ENCODE measurements around the gene PRKG1. TPM values are rescaled to one million over a fixed set of nuclear protein-coding genes. Genes with fewer than 3 reads are reported as not detected.
"Not testable (repeated sequence)": the region's sequence is repeated elsewhere in the genome, so short reads cannot be mapped to it uniquely, and the experiment has no call there.

Gene PRKG1
- polyA plus RNA-seq, 4 donors = 0.45 to 7.4 (median 1.3) TPM

GRCh38 chr10:52030051-52030790 is 955.9 kb downstream of the PRKG1 start:
- no peak for FAIRE-seq
- H3K27ac ChIP-seq (ENCODE audit: low read depth in 1 of 3, low read length in 2 of 3) = no peak overlapping the region
- H3K4me3 ChIP-seq (ENCODE audit: low read depth in 1 of 3, low read length in 3 of 3) = no peak overlapping the region
- no peaks in the 10 kb centered on the region for H3K27me3 ChIP-seq (ENCODE audit: control insufficient read depth in 3 of 3, insufficient read depth in 3 of 3, low read length in 3 of 3)
- no peaks in the 10 kb centered on the region for H3K9me3 ChIP-seq (ENCODE audit: control insufficient read depth in 2 of 2, insufficient read depth in 1 of 2, low read depth in 1 of 2, low read length in 1 of 2)
- H3K36me3 ChIP-seq (ENCODE audit: control insufficient read depth in 3 of 3, insufficient read depth in 2 of 3, low read depth in 1 of 3, low read length in 3 of 3) = no peaks in the 10 kb centered on the region
- no peak for DNase-seq
- H3K4me1 ChIP-seq (ENCODE audit: control insufficient read depth in 3 of 3, insufficient read depth in 2 of 3, low read depth in 1 of 3, low read length in 2 of 3) = no peaks in the 10 kb centered on the region
- whole genome bisulfite sequencing, 3 donors = 58 to 68% (median 65%) methylated on average over 6 of the region's 6 CpGs

GRCh38 chr10:52030975-52031374 is 956.7 kb downstream of the PRKG1 start:
- Histone ChIP-seq H3K4me3 (ENCODE audit: low read depth in 1 of 3, low read length in 3 of 3) (no peak overlapping the region), H3K36me3 (ENCODE audit: control insufficient read depth in 3 of 3, insufficient read depth in 2 of 3, low read depth in 1 of 3, low read length in 3 of 3) (no peaks in the 10 kb centered on the region), H3K4me1 (ENCODE audit: control insufficient read depth in 3 of 3, insufficient read depth in 2 of 3, low read depth in 1 of 3, low read length in 2 of 3) (no peaks in the 10 kb centered on the region), H3K9me3 (ENCODE audit: control insufficient read depth in 2 of 2, insufficient read depth in 1 of 2, low read depth in 1 of 2, low read length in 1 of 2) (no peaks in the 10 kb centered on the region), H3K27me3 (ENCODE audit: control insufficient read depth in 3 of 3, insufficient read depth in 3 of 3, low read length in 3 of 3) (no peaks in the 10 kb centered on the region), H3K27ac (ENCODE audit: low read depth in 1 of 3, low read length in 2 of 3) (no peak overlapping the region)
- FAIRE-seq (no peak), DNase-seq (no peak)
- 80 to 92% (median 89%) methylated on average over 1 of the region's 1 CpG for WGBS, 3 donors

- no peak overlapping the region for H3K27ac ChIP-seq (ENCODE audit: low read depth in 1 of 3, low read length in 2 of 3)
- no peaks in the 10 kb centered on the region for H3K27me3 ChIP-seq (ENCODE audit: control insufficient read depth in 3 of 3, insufficient read depth in 3 of 3, low read length in 3 of 3)
- no peak for DNase-seq
- H3K4me3 ChIP-seq (ENCODE audit: low read depth in 1 of 3, low read length in 3 of 3) = no peak overlapping the region
- no peaks in the 10 kb centered on the region for H3K36me3 ChIP-seq (ENCODE audit: control insufficient read depth in 3 of 3, insufficient read depth in 2 of 3, low read depth in 1 of 3, low read length in 3 of 3)
- no peaks in the 10 kb centered on the region for H3K9me3 ChIP-seq (ENCODE audit: control insufficient read depth in 2 of 2, insufficient read depth in 1 of 2, low read depth in 1 of 2, low read length in 1 of 2)
- no peaks in the 10 kb centered on the region for H3K4me1 ChIP-seq (ENCODE audit: control insufficient read depth in 3 of 3, insufficient read depth in 2 of 3, low read depth in 1 of 3, low read length in 2 of 3)
- no peak for FAIRE-seq
Observed at GRCh38 chr10:52031771-52032170, 957.5 kb downstream of the PRKG1 start.

- Histone ChIP-seq H3K4me1 (ENCODE audit: control insufficient read depth in 3 of 3, insufficient read depth in 2 of 3, low read depth in 1 of 3, low read length in 2 of 3) (no peaks in the 10 kb centered on the region), H3K4me3 (ENCODE audit: low read depth in 1 of 3, low read length in 3 of 3) (no peak overlapping the region), H3K9me3 (ENCODE audit: control insufficient read depth in 2 of 2, insufficient read depth in 1 of 2, low read depth in 1 of 2, low read length in 1 of 2) (no peaks in the 10 kb centered on the region), H3K27ac (ENCODE audit: low read depth in 1 of 3, low read length in 2 of 3) (no peak overlapping the region), H3K27me3 (ENCODE audit: control insufficient read depth in 3 of 3, insufficient read depth in 3 of 3, low read length in 3 of 3) (no peaks in the 10 kb centered on the region), H3K36me3 (ENCODE audit: control insufficient read depth in 3 of 3, insufficient read depth in 2 of 3, low read depth in 1 of 3, low read length in 3 of 3) (no peaks in the 10 kb centered on the region)
- FAIRE-seq = no peak
- 70 to 77% (median 72%) methylated on average over 6 of the region's 6 CpGs for WGBS, 3 donors
- no peak for DNase-seq
Observed at GRCh38 chr10:52032681-52033629, 958.7 kb downstream of the PRKG1 start.

GRCh38 chr10:52039002-52039793 is 964.9 kb downstream of the PRKG1 start:
- not testable (repeated sequence) for H3K27ac ChIP-seq (ENCODE audit: low read depth in 1 of 3, low read length in 2 of 3); DNase-seq; H3K9me3 ChIP-seq (ENCODE audit: control insufficient read depth in 2 of 2, insufficient read depth in 1 of 2, low read depth in 1 of 2, low read length in 1 of 2); FAIRE-seq; H3K36me3 ChIP-seq (ENCODE audit: control insufficient read depth in 3 of 3, insufficient read depth in 2 of 3, low read depth in 1 of 3, low read length in 3 of 3); H3K4me3 ChIP-seq (ENCODE audit: low read depth in 1 of 3, low read length in 3 of 3); H3K27me3 ChIP-seq (ENCODE audit: control insufficient read depth in 3 of 3, insufficient read depth in 3 of 3, low read length in 3 of 3); H3K4me1 ChIP-seq (ENCODE audit: control insufficient read depth in 3 of 3, insufficient read depth in 2 of 3, low read depth in 1 of 3, low read length in 2 of 3)
- whole genome bisulfite sequencing, 3 donors = 83 to 90% (median 87%) methylated on average over 12 to 15 of the region's 15 CpGs

GRCh38 chr10:52040486-52040885 is 966.2 kb downstream of the PRKG1 start:
- H3K27ac ChIP-seq (ENCODE audit: low read depth in 1 of 3, low read length in 2 of 3) = no peak overlapping the region
- WGBS, 3 donors = 39 to 79% (median 62%) methylated on average over 2 of the region's 2 CpGs
- DNase-seq (no peak), FAIRE-seq (no peak)
- H3K36me3 ChIP-seq (ENCODE audit: control insufficient read depth in 3 of 3, insufficient read depth in 2 of 3, low read depth in 1 of 3, low read length in 3 of 3) = no peaks in the 10 kb centered on the region
- no peaks in the 10 kb centered on the region for H3K27me3 ChIP-seq (ENCODE audit: control insufficient read depth in 3 of 3, insufficient read depth in 3 of 3, low read length in 3 of 3)
- H3K4me3 ChIP-seq (ENCODE audit: low read depth in 1 of 3, low read length in 3 of 3) = no peak overlapping the region
- no peaks in the 10 kb centered on the region for H3K9me3 ChIP-seq (ENCODE audit: control insufficient read depth in 2 of 2, insufficient read depth in 1 of 2, low read depth in 1 of 2, low read length in 1 of 2)
- no peaks in the 10 kb centered on the region for H3K4me1 ChIP-seq (ENCODE audit: control insufficient read depth in 3 of 3, insufficient read depth in 2 of 3, low read depth in 1 of 3, low read length in 2 of 3)

GRCh38 chr10:52043811-52044210 is 969.5 kb downstream of the PRKG1 start:
- H3K36me3 ChIP-seq (ENCODE audit: control insufficient read depth in 3 of 3, insufficient read depth in 2 of 3, low read depth in 1 of 3, low read length in 3 of 3) = no peaks in the 10 kb centered on the region
- H3K4me3 ChIP-seq (ENCODE audit: low read depth in 1 of 3, low read length in 3 of 3) = no peak overlapping the region
- H3K4me1 ChIP-seq (ENCODE audit: control insufficient read depth in 3 of 3, insufficient read depth in 2 of 3, low read depth in 1 of 3, low read length in 2 of 3) = no peaks in the 10 kb centered on the region
- no peak overlapping the region for H3K27ac ChIP-seq (ENCODE audit: low read depth in 1 of 3, low read length in 2 of 3)
- H3K27me3 ChIP-seq (ENCODE audit: control insufficient read depth in 3 of 3, insufficient read depth in 3 of 3, low read length in 3 of 3) = no peaks in the 10 kb centered on the region
- FAIRE-seq = no peak
- DNase-seq = no peak
- H3K9me3 ChIP-seq (ENCODE audit: control insufficient read depth in 2 of 2, insufficient read depth in 1 of 2, low read depth in 1 of 2, low read length in 1 of 2) = no peaks in the 10 kb centered on the region

GRCh38 chr10:52048051-52048450 is 973.8 kb downstream of the PRKG1 start:
- H3K36me3 ChIP-seq (ENCODE audit: control insufficient read depth in 3 of 3, insufficient read depth in 2 of 3, low read depth in 1 of 3, low read length in 3 of 3) = no peaks in the 10 kb centered on the region
- H3K27me3 ChIP-seq (ENCODE audit: control insufficient read depth in 3 of 3, insufficient read depth in 3 of 3, low read length in 3 of 3) = no peaks in the 10 kb centered on the region
- no peak overlapping the region for H3K27ac ChIP-seq (ENCODE audit: low read depth in 1 of 3, low read length in 2 of 3)
- H3K4me1 ChIP-seq (ENCODE audit: control insufficient read depth in 3 of 3, insufficient read depth in 2 of 3, low read depth in 1 of 3, low read length in 2 of 3) = no peaks in the 10 kb centered on the region
- H3K9me3 ChIP-seq (ENCODE audit: control insufficient read depth in 2 of 2, insufficient read depth in 1 of 2, low read depth in 1 of 2, low read length in 1 of 2) = no peaks in the 10 kb centered on the region
- DNase-seq (no peak), FAIRE-seq (no peak)
- no peak overlapping the region for H3K4me3 ChIP-seq (ENCODE audit: low read depth in 1 of 3, low read length in 3 of 3)
